PFSK-1 (cell line): ENCODE measurements around the gene METTL26.
A peak's percentile ranks its signal among the peaks of the same experiment; 100 is the strongest.

Experiments
- FOXP2 ChIP-seq: optimal IDR thresholded peaks from 2 replicates; pipeline ENCODE3; 2011; ENCODE audit warnings: borderline replicate concordance, control low read depth, inconsistent platforms; ENCODE audit not compliant: insufficient read depth; ENCODE audit errors: extremely low read length, extremely low read depth
- POLR2AphosphoS5 ChIP-seq: IDR thresholded peaks from 2 replicates; pipeline ENCODE4 v1.6.1; 2012; ENCODE audit warnings: low read depth, mild to moderate bottlenecking, control low read depth, low read length, moderate library complexity
- REST ChIP-seq, 2 experiments: IDR thresholded peaks; 2 replicates each; pipeline versions ENCODE4 v1.6.1 to v1.8.0; 2011 to 2012; ENCODE audit warnings: low read depth in 2 of 2, low read length in 2 of 2, control low read depth in 1 of 2, inconsistent platforms in 1 of 2, mild to moderate bottlenecking in 1 of 2, moderate library complexity in 1 of 2; ENCODE audit not compliant: insufficient read depth in 1 of 2
- SIN3A ChIP-seq: IDR thresholded peaks from 2 replicates; pipeline ENCODE4 v1.6.1; 2012; ENCODE audit warnings: mild to moderate bottlenecking, low read length, moderate library complexity, borderline replicate concordance; ENCODE audit not compliant: insufficient read depth
- TAF1 ChIP-seq: IDR thresholded peaks from 2 replicates; pipeline ENCODE4 v1.6.1; 2012; ENCODE audit warnings: low read length, control low read depth, borderline replicate concordance; ENCODE audit not compliant: insufficient read depth

METTL26 gene

GRCh38 chr16:682493-683395 is 46.6 kb upstream of the METTL26 start:
- TF ChIP-seq FOXP2 (no peak), REST (IDR thresholded peaks at IDR 0.05; ENCODE audit: insufficient read depth in 1 of 2, low read depth in 2 of 2, low read length in 2 of 2) (no peak), SIN3A (no peak), POLR2AphosphoS5 (no peak), TAF1 (no peak)

- TF ChIP-seq REST (IDR thresholded peaks at IDR 0.05; ENCODE audit: insufficient read depth in 1 of 2, low read depth in 2 of 2, low read length in 2 of 2): no peak
- no peak for TF ChIP-seq TAF1
- no peak for TF ChIP-seq POLR2AphosphoS5
- TF ChIP-seq SIN3A: no peak
- TF ChIP-seq FOXP2: no peak
These were observed 45.8 kb upstream of the METTL26 start for GRCh38 chr16:681746-682427.

- TF ChIP-seq FOXP2 (no peak), SIN3A (0 out of 2 replicates have a peak, but pooled peaks have one; percentile 24)
These were observed 45.1 kb upstream of the METTL26 start for GRCh38 chr16:680967-681745.

GRCh38 chr16:680625-680945 is 44.5 kb upstream of the METTL26 start:
- TF ChIP-seq POLR2AphosphoS5: no peak

GRCh38 chr16:679814-680624 is 43.9 kb upstream of the METTL26 start, which contains the start of gene STUB1:
TSS of gene STUB1 (plus strand) at chr16:680410. CDS start at chr16:680526, 116 bp downstream.
- TF ChIP-seq TAF1 (no peak), SIN3A (no peak), POLR2AphosphoS5 (no peak), REST (IDR thresholded peaks at IDR 0.05; ENCODE audit: insufficient read depth in 1 of 2, low read depth in 2 of 2, low read length in 2 of 2) (no peak), FOXP2 (no peak)
